Measurements from ENCODE around the gene GPHN. TPM values are rescaled to one million over a fixed set of nuclear protein-coding genes. Genes with fewer than 3 reads are reported as not detected.
"Not testable (repeated sequence)": the region's sequence is repeated elsewhere in the genome, so short reads cannot be mapped to it uniquely, and the experiment has no call there.

The GPHN gene
- total RNA-seq, 3 donors from 2014 or later: 26.2 to 30.7 (median 28.4) TPM

DNA sequence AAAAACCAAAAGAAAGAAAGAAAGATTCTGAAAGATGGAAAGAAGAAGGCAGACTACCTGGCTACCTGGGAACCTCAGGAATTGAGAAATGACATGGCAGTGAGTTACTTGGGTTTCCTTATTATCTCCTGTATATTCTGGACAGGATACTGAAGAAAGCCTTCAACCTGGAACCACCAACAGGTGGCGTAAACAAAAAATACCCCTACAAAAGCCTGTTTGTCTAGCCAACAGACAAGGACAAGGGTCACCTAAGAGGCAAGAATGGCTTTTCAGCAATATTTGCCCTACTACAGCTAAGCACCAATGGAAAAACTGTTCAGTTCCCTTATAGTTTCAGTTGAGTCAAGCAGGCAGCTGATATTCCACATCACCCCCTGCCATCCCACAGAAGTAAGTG lies 274.9 kb downstream of the GPHN start:
- no peaks in the 10 kb centered on the region for H3K27me3 Mint-ChIP-seq (ENCODE audit: low read depth)
- peaks cover 4% of the 10 kb centered on the region for H3K9me3 Mint-ChIP-seq
- H3K4me1 Mint-ChIP-seq (ENCODE audit: low read depth): no peaks in the 10 kb centered on the region
- DNase-seq (no peak), ATAC-seq (no peak)
- H3K4me3 Mint-ChIP-seq: no peak overlapping the region
- peaks cover 5% of the 10 kb centered on the region for H3K36me3 Mint-ChIP-seq (ENCODE audit: insufficient read depth)

DNA sequence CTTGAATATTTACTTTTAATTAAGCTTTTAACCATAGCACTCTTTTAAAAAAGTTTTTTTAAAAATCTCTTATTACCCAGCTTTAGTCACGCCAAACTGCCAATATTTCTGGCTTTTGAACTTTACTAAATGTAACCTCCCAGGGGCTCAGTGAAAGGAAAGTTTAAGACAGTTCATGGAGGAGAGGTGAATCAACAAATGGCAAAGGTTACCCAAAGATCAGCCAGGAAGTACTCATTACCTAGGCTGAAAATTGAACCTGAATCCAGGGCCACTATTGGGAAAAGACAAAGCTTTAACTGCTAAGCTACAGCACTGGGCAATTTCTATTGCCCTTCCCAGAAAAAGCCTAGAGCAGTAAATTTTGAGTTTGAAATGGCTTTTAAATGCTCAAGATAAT lies 282.2 kb downstream of the GPHN start:
- no peak overlapping the region for H3K4me3 Mint-ChIP-seq
- no peak for ATAC-seq
- H3K4me1 Mint-ChIP-seq (ENCODE audit: low read depth): no peaks in the 10 kb centered on the region
- no peaks in the 10 kb centered on the region for H3K27me3 Mint-ChIP-seq (ENCODE audit: low read depth)
- DNase-seq: no peak
- peaks cover 6% of the 10 kb centered on the region for H3K36me3 Mint-ChIP-seq (ENCODE audit: insufficient read depth)
- peaks cover 23% of the 10 kb centered on the region for H3K9me3 Mint-ChIP-seq

DNA sequence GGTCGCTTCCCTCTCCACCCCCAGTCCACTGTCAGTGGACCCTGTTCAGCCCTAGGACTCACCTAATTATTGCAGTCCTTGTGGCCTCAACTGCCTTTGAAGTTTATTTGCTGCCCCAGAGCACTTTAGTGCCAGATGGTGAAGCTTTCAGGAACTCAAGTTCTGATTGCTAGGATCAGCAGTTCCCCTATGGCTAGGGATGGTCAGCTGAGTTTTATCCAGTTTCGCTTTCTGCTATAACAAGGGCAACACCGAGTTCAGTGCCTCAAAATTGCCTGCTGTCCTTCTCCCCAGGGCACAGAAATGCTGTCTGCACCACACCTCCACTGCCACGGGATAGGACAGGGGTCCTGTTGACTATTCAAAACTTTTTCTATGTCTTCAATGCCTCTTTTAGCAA lies 295.0 kb downstream of the GPHN start:
- no peak overlapping the region for H3K4me3 Mint-ChIP-seq
- ATAC-seq (no peak), DNase-seq (no peak)
- H3K36me3 Mint-ChIP-seq (ENCODE audit: insufficient read depth): peaks cover 30% of the 10 kb centered on the region
- peaks cover 35% of the 10 kb centered on the region for H3K9me3 Mint-ChIP-seq
- H3K4me1 Mint-ChIP-seq (ENCODE audit: low read depth): no peaks in the 10 kb centered on the region
- H3K27me3 Mint-ChIP-seq (ENCODE audit: low read depth): no peaks in the 10 kb centered on the region

DNA sequence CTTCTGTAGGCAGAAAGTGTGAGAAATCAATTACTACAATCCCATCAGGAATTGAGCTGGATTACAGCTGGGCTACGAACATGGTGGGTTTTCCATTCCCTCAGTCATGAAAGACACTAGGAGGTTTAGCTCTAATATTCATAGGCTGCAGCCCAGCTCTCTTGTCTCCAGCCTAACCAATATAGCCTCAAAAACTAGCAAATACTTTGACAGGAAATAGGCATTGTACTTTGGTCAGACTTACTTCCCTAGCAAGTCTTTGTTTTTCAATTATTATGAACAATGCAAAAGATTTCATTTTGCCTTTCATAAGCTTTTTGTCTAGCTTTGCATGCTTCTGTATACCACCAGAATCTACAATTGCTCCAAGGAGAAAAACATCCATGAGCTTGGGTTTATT lies 296.2 kb downstream of the GPHN start:
- H3K4me3 Mint-ChIP-seq: no peak overlapping the region
- H3K4me1 Mint-ChIP-seq (ENCODE audit: low read depth): no peaks in the 10 kb centered on the region
- DNase-seq (no peak), ATAC-seq (no peak)
- H3K36me3 Mint-ChIP-seq (ENCODE audit: insufficient read depth): peaks cover 25% of the 10 kb centered on the region
- no peaks in the 10 kb centered on the region for H3K27me3 Mint-ChIP-seq (ENCODE audit: low read depth)
- H3K9me3 Mint-ChIP-seq: peaks cover 28% of the 10 kb centered on the region

DNA sequence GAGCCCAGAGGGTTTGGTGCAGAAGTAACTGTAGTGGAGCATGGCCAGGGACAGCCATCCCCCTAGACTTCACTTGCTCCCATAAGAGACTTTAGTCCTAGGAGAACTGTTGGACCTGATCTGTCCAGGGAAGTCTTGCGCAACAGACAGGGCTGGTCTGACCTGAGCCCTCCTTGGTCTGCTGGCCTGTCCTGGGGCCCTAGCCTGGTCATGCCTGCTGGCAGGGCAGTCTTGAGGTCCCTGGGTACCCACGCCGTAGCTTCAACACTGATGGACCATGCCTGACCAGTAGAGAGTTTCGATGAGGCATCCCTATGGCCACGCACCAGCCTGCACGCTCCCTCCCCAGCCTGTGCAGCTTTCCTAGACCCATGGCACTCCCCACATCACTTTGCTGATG lies 305.7 kb downstream of the GPHN start:
- H3K36me3 Mint-ChIP-seq (ENCODE audit: insufficient read depth): peaks cover 27% of the 10 kb centered on the region
- H3K4me3 Mint-ChIP-seq: no peak overlapping the region
- H3K27me3 Mint-ChIP-seq (ENCODE audit: low read depth): no peaks in the 10 kb centered on the region
- no peaks in the 10 kb centered on the region for H3K4me1 Mint-ChIP-seq (ENCODE audit: low read depth)
- H3K9me3 Mint-ChIP-seq: peaks cover 32% of the 10 kb centered on the region
- no peak for DNase-seq
- ATAC-seq: no peak

DNA sequence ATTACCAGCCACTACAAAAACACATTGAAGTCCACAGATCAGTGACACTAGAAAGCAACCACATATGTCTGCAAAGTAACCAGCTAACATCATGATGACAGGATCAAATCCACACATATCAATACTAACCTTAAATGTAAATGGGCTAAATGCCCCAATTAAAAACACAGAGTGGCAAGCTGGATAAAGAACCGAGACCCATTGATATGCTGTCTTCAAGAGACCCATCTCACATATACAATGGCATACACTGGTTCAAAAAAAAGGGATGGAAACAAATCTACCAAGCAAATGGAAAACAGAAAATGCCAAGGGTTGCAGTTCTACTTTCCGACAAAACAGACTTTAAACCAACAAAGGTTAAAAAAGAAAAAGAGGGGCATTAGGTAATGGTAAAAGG lies 307.7 kb downstream of the GPHN start:
- no peaks in the 10 kb centered on the region for H3K4me1 Mint-ChIP-seq (ENCODE audit: low read depth)
- no peak overlapping the region for H3K4me3 Mint-ChIP-seq
- H3K9me3 Mint-ChIP-seq: peaks cover 32% of the 10 kb centered on the region
- H3K36me3 Mint-ChIP-seq (ENCODE audit: insufficient read depth): peaks cover 27% of the 10 kb centered on the region
- ATAC-seq (no peak), DNase-seq (no peak)
- no peaks in the 10 kb centered on the region for H3K27me3 Mint-ChIP-seq (ENCODE audit: low read depth)

DNA sequence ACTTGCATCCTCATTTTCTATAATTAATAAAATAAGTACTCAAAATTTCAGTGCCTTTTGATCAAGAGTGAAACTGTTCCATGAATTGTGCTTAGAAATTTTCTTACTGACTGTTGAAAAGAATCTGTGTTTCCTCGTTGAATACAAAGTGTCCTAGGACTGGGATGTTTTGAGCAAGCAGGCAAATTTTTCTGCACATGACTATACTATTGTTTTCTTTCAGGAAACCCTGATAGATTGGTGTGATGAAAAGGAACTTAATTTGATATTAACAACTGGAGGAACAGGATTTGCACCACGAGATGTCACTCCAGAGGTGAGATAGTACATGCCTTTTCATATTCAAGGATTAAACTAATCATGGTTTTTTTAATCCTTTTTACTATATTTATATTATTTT lies 316.3 kb downstream of the GPHN start:
- ATAC-seq (no peak), DNase-seq (no peak)
- no peaks in the 10 kb centered on the region for H3K9me3 Mint-ChIP-seq
- no peak overlapping the region for H3K4me3 Mint-ChIP-seq
- H3K36me3 Mint-ChIP-seq (ENCODE audit: insufficient read depth): no peaks in the 10 kb centered on the region
- H3K27me3 Mint-ChIP-seq (ENCODE audit: low read depth): no peaks in the 10 kb centered on the region
- H3K4me1 Mint-ChIP-seq (ENCODE audit: low read depth): no peaks in the 10 kb centered on the region

DNA sequence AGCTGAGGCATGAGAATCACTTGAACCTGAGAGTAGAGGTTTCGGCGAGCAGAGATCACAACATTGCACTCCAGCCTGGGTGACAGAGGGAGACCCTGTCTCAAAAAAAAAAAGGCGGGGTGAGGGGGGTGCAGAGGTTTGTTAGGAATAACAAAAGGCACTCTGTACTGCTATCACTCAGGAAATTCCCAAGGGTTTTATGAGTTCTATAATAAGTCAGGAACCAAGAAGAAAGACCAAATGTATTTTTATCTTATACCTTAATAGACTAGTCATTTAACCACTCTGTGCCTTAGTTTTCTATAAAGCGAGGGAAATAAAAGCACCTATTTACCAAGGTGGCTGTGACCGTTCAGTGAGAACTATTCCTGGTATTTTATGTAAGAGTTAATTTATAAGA lies 319.2 kb downstream of the GPHN start:
- H3K9me3 Mint-ChIP-seq: no peaks in the 10 kb centered on the region
- no peaks in the 10 kb centered on the region for H3K4me1 Mint-ChIP-seq (ENCODE audit: low read depth)

DNA sequence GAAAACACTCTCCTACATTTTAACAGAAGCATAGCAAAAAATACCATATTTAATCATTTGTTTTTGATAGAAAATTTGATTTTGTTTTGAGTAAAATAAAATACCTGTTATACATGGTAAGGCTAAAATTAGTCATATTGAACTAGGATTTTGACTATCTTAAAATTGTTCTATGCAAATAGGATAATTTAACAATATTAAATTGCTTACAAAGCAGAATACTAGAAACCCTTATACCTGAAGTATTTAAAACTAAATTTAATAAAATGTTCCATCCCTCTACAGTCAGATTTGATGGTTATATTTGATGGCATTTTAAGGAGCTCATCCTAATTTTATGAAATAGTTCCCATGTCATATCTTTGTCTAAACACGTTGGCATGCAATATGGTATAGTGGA lies 323.2 kb downstream of the GPHN start:
- H3K27me3 Mint-ChIP-seq (ENCODE audit: low read depth): no peaks in the 10 kb centered on the region

More for the DNA sequence above, 319.2 kb downstream of the GPHN start:
- Mint-ChIP-seq H3K27me3 (ENCODE audit: low read depth) (no peaks in the 10 kb centered on the region), H3K4me3 (no peak overlapping the region), H3K36me3 (ENCODE audit: insufficient read depth) (peaks cover 2% of the 10 kb centered on the region)
- DNase-seq (no peak), ATAC-seq (no peak)

DNA sequence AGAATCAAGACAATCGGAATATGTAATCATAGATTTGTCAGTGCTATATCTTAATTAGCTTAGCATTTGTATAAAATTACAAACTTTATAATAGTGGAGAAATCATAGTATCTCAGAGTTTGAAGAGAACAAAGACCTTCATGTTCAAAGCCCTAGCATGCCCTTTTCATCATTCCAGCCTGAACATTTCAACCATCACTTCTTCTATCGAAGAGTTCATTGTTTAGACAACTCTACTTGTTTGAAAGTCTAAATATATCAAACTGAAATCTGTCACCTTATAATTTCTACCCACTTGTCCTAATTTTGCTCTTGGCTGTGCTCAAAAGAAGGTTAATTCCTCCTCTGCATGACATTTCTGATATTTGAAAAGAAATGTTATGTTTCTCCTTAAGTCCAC lies 325.9 kb downstream of the GPHN start:
- H3K4me1 Mint-ChIP-seq (ENCODE audit: low read depth): no peaks in the 10 kb centered on the region
- H3K9me3 Mint-ChIP-seq: peaks cover 9% of the 10 kb centered on the region
- no peak overlapping the region for H3K4me3 Mint-ChIP-seq
- peaks cover 12% of the 10 kb centered on the region for H3K36me3 Mint-ChIP-seq (ENCODE audit: insufficient read depth)
- ATAC-seq (no peak), DNase-seq (no peak)
- no peaks in the 10 kb centered on the region for H3K27me3 Mint-ChIP-seq (ENCODE audit: low read depth)

More for the DNA sequence above, 323.2 kb downstream of the GPHN start:
- Mint-ChIP-seq H3K36me3 (ENCODE audit: insufficient read depth) (peaks cover 12% of the 10 kb centered on the region), H3K4me1 (ENCODE audit: low read depth) (no peaks in the 10 kb centered on the region), H3K9me3 (peaks cover 9% of the 10 kb centered on the region), H3K4me3 (no peak overlapping the region)
- ATAC-seq: no peak
- DNase-seq: no peak

DNA sequence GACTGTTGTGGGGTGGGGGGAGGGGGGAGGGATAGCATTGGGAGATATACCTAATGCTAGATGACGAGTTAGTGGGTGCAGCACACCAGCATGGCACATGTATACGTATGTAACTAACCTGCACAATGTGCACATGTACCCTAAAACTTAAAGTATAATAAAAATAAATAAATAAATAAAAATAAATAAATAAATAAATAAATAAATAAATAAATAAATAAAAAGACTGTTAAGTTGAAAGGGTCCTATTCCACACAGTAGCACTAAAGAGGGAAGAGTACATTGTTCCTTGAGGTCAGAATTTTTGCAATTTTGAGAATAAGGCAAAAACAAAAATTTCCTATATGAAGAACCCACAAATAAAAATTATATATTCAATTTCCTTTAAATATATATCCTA lies 329.5 kb downstream of the GPHN start:
- not testable (repeated sequence) for DNase-seq; H3K4me3 Mint-ChIP-seq; H3K9me3 Mint-ChIP-seq; H3K27me3 Mint-ChIP-seq (ENCODE audit: low read depth); ATAC-seq; H3K4me1 Mint-ChIP-seq (ENCODE audit: low read depth)
- peaks cover 14% of the 10 kb centered on the region for H3K36me3 Mint-ChIP-seq (ENCODE audit: insufficient read depth)

DNA sequence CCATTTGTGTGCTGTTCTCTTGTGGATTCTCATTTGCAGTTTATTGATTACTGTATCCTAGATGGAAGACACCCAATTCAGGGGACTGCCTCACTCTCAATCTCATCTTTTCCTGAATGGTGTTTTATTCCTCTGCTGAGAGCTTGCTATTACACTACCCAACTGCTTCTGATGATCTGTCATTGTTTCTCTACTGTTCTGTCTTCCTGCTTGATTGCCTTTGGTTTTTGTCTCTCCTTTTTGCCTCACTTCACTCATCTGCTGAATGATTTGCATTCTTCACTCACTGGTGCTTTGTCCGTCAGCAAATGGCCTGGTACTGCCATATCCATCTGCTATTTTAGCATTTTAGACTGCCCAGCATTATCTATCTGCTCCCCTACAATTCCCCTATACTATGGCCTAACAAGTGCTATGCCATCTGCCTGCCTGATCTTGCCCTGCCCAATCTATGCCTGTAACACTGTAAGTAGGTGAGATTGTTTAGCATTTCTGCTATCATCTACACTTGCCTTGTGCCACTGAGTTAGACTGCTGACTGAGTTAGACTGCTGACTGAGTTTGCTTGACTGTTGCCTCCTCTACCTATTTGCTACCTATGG lies 335.1 kb downstream of the GPHN start:
- DNase-seq (no peak), ATAC-seq (no peak)
- Mint-ChIP-seq H3K27me3 (ENCODE audit: low read depth) (no peaks in the 10 kb centered on the region), H3K4me1 (ENCODE audit: low read depth) (no peaks in the 10 kb centered on the region), H3K4me3 (no peak overlapping the region), H3K9me3 (no peaks in the 10 kb centered on the region), H3K36me3 (ENCODE audit: insufficient read depth) (peaks cover 6% of the 10 kb centered on the region)

DNA sequence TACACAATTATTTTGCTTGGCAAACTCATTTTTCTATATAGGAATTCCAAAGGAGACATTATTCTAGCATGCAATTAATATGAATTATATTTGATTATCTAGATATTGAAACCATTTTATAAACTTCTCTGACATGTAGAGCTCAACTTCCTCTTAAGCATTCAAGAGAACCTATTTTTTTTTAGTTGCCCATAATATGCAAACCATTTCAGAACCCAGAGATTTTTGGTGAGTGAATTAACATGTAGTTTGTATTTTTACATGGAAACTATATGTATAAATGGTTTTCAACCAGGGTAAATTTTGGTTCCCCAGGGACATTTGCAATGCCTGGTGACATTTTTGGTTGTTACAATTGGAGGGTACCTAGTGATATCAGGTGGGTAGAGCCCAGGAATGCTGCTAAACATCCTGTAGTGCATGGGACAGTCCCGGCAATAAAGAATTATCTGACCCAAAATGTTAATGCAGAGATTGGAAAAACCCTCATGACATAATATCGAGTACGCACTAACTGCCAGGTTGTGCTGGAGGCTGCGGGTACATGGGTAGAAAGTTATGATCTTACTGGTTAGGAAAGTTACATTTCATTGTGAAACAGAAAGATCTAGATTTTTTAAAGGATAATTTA lies 342.4 kb downstream of the GPHN start:
- H3K9me3 Mint-ChIP-seq: peaks cover 6% of the 10 kb centered on the region
- peaks cover 2% of the 10 kb centered on the region for H3K4me1 Mint-ChIP-seq (ENCODE audit: low read depth)
- H3K27me3 Mint-ChIP-seq (ENCODE audit: low read depth): no peaks in the 10 kb centered on the region
- H3K4me3 Mint-ChIP-seq: no peak overlapping the region
- ATAC-seq (no peak), DNase-seq (no peak)
- H3K36me3 Mint-ChIP-seq (ENCODE audit: insufficient read depth): no peaks in the 10 kb centered on the region

DNA sequence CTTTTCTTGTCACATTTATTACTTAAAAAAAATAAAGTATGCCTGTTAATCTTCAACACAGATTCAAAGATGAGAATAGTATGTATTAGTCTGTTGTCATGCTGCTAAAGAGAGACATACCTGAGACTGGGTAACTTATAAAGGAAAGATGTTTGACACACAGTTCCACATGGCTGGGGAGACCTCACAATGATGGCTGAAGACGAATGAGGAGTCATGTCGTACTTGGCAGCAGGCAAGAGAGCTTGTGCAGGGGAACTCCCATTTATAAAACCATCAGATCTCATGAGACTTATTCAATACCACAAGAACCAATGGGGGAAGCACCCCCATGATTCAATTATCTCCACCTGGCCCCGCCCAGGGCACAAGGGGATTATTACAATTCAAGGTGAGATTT lies 345.4 kb downstream of the GPHN start:
- peaks cover 2% of the 10 kb centered on the region for H3K4me1 Mint-ChIP-seq (ENCODE audit: low read depth)
- H3K27me3 Mint-ChIP-seq (ENCODE audit: low read depth): no peaks in the 10 kb centered on the region
- H3K36me3 Mint-ChIP-seq (ENCODE audit: insufficient read depth): peaks cover 3% of the 10 kb centered on the region
- no peak for DNase-seq
- ATAC-seq: no peak
- no peak overlapping the region for H3K4me3 Mint-ChIP-seq
- peaks cover 13% of the 10 kb centered on the region for H3K9me3 Mint-ChIP-seq

DNA sequence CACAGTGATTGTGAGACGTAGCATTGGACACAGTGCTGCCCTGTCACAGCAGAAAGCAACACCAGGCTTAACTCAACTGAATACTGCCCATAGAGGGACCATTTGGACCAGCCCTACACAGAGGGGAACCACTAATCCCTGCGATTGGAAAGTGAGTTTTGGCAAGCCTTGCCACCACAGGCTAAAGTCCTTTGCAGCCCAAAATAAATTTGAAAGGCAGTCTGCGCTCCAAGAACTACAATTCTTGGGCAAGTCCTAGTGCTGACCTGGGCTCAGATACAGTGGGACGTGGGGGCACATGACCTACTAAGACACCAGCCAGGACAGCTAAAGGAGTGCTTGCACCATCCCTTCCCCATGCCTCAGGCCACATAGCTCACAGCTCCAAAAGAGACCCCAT lies 349.9 kb downstream of the GPHN start:
- no peaks in the 10 kb centered on the region for H3K27me3 Mint-ChIP-seq (ENCODE audit: low read depth)
- H3K4me3 Mint-ChIP-seq: no peak overlapping the region
- H3K36me3 Mint-ChIP-seq (ENCODE audit: insufficient read depth): peaks cover 4% of the 10 kb centered on the region
- no peak for DNase-seq
- ATAC-seq: no peak
- H3K9me3 Mint-ChIP-seq: peaks cover 37% of the 10 kb centered on the region
- no peaks in the 10 kb centered on the region for H3K4me1 Mint-ChIP-seq (ENCODE audit: low read depth)

Data from activated T-cell treated with anti-CD3 and anti-CD28 coated beads, Interleukin-2, amount 50 U/mL, for 4 hours (primary cell).